ENCODE measurements around the gene ZC3HAV1. TPM values are rescaled to one million over a fixed set of nuclear protein-coding genes. Genes with fewer than 3 reads are reported as not detected.

Gene ZC3HAV1
- total and polyA plus RNA-seq, 2 of the 13 experiments (the other 11 are each of a cell fraction or from before 2014, with no cell fraction given) = 12.7 to 23.7 TPM

DNA sequence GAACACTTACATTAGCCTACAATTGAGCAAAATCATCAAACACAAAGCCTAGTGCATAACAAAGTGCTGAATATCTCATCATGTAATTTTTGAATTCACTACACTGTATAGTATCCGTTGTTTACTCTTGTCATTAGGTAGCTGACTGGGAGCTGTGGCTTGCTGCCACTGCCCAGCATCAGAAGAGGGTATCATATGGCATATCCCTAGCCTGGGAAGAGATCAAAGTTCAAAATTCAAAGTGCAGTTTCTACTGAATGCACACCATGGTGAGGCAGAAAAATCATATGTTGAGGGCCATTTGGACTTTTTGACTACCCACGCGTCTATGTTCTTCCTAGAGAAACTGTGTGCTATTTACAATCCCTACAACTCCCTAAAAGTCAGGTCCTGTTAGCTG is 7.5 kb upstream of the ZC3HAV1 start (continued):
- TF ChIP-seq ATF5 (CRISPR knock-in tag; IDR thresholded peaks at IDR 0.05; ENCODE audit: low read depth) (no peak), ZFP37 (CRISPR knock-in tag; IDR thresholded peaks at IDR 0.05; ENCODE audit: borderline replicate concordance) (no peak), STAT6 (CRISPR knock-in tag; IDR thresholded peaks at IDR 0.05; ENCODE audit: borderline replicate concordance) (no peak), FOXO1 (CRISPR knock-in tag; IDR thresholded peaks at IDR 0.05) (peak; percentile 16; the same call in 1 of the 2 replicates), RARA (CRISPR knock-in tag; IDR thresholded peaks at IDR 0.05) (peak; percentile 49; the same call in 1 of the 2 replicates), ZNF501 (CRISPR knock-in tag; IDR thresholded peaks at IDR 0.05) (0 out of 2 replicates have a peak, but pooled peaks have one; percentile 34), ARNT2 (CRISPR knock-in tag; IDR thresholded peaks at IDR 0.05; ENCODE audit: low read depth) (0 out of 2 replicates have a peak, but pooled peaks have one; percentile 54), TGIF2 (CRISPR knock-in tag; IDR thresholded peaks at IDR 0.05) (0 out of 2 replicates have a peak, but pooled peaks have one; percentile 10), FOXK1 (CRISPR knock-in tag; IDR thresholded peaks at IDR 0.05; ENCODE audit: borderline replicate concordance, low read depth) (peak; percentile 45; the same call in 1 of the 2 replicates), ZNF446 (CRISPR knock-in tag; IDR thresholded peaks at IDR 0.05) (no peak), CCDC6 (CRISPR knock-in tag; IDR thresholded peaks at IDR 0.05) (0 out of 2 replicates have a peak, but pooled peaks have one; percentile 17), JUN (CRISPR knock-in tag; IDR thresholded peaks at IDR 0.05) (no peak), CAMTA2 (CRISPR knock-in tag; IDR thresholded peaks at IDR 0.05; ENCODE audit: borderline replicate concordance) (no peak), NR2F1 (CRISPR knock-in tag; IDR thresholded peaks at IDR 0.05) (peak in 1 of 2 experiments; percentile 22; a peak in 1 of 4 replicates), HMG20A (CRISPR knock-in tag; IDR thresholded peaks at IDR 0.05; ENCODE audit: borderline replicate concordance) (peak; percentile 74; the same call in 1 of the 2 replicates), PLSCR1 (CRISPR knock-in tag; IDR thresholded peaks at IDR 0.05; ENCODE audit: borderline replicate concordance) (no peak), ZMYM2 (CRISPR knock-in tag; IDR thresholded peaks at IDR 0.05) (0 out of 2 replicates have a peak, but pooled peaks have one; percentile 32), HIC2 (CRISPR knock-in tag; IDR thresholded peaks at IDR 0.05; ENCODE audit: low read depth) (peak; percentile 54; the same call in 1 of the 2 replicates), BCL6 (CRISPR knock-in tag; IDR thresholded peaks at IDR 0.05) (peak; percentile 54; the same call in 1 of the 2 replicates)
- TF ChIP-seq, protein P1, sequence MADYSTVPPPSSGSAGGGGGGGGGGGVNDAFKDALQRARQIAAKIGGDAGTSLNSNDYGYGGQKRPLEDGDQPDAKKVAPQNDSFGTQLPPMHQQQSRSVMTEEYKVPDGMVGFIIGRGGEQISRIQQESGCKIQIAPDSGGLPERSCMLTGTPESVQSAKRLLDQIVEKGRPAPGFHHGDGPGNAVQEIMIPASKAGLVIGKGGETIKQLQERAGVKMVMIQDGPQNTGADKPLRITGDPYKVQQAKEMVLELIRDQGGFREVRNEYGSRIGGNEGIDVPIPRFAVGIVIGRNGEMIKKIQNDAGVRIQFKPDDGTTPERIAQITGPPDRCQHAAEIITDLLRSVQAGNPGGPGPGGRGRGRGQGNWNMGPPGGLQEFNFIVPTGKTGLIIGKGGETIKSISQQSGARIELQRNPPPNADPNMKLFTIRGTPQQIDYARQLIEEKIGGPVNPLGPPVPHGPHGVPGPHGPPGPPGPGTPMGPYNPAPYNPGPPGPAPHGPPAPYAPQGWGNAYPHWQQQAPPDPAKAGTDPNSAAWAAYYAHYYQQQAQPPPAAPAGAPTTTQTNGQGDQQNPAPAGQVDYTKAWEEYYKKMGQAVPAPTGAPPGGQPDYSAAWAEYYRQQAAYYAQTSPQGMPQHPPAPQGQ (CRISPR knock-in tag; IDR thresholded peaks at IDR 0.05; ENCODE audit: borderline replicate concordance) = no peak
- TF ChIP-seq, protein P2, sequence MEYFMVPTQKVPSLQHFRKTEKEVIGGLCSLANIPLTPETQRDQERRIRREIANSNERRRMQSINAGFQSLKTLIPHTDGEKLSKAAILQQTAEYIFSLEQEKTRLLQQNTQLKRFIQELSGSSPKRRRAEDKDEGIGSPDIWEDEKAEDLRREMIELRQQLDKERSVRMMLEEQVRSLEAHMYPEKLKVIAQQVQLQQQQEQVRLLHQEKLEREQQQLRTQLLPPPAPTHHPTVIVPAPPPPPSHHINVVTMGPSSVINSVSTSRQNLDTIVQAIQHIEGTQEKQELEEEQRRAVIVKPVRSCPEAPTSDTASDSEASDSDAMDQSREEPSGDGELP (IDR thresholded peaks at IDR 0.05; ENCODE audit: borderline replicate concordance, low read depth) = peak; percentile 80
